GM23248 (cell line): ENCODE results near the gene NDUFB6.

ENCODE experiments used
- EZH2 ChIP-seq: fragments of 200-600 bp; sonication (generic); IDR thresholded peaks from 2 replicates; pipeline ENCODE4 v1.6.1; 2018; ENCODE audit warnings: antibody characterized with exemption, mild to moderate bottlenecking; ENCODE audit not compliant: insufficient read depth, poor library complexity, severe bottlenecking
- EZH2phosphoT487 ChIP-seq: fragments of 200-600 bp; sonication (generic); IDR thresholded peaks from 2 replicates; pipeline ENCODE4 v1.6.1; 2018; ENCODE audit warnings: antibody characterized with exemption, moderate library complexity, mild to moderate bottlenecking, low read depth; ENCODE audit not compliant: insufficient read depth

- no peak for TF ChIP-seq EZH2phosphoT487
- no peak for TF ChIP-seq EZH2
These were observed 8.7 kb upstream of the NDUFB6 start for GRCh38 chr9:32581512-32582143.
